Astrocyte (in vitro differentiated cells and primary cell): ENCODE measurements around the gene PDE11A.
"Not testable (repeated sequence)": the region's sequence is repeated elsewhere in the genome, so short reads cannot be mapped to it uniquely, and the experiment has no call there.

ENCODE experiments used
- CTCF ChIP-seq: IDR thresholded peaks from 2 replicates; pipeline ENCODE4 v1.5.1; 2011; ENCODE audit warnings: low read depth, mild to moderate bottlenecking, inconsistent platforms, low read length, moderate library complexity; ENCODE audit not compliant: insufficient read depth
- EZH2 ChIP-seq: IDR thresholded peaks from 2 replicates; pipeline ENCODE4 v1.6.1; 2012; ENCODE audit warnings: mild to moderate bottlenecking, low read length, inconsistent platforms; ENCODE audit not compliant: insufficient read depth

GRCh38 chr2:178033583-178033982 lies 39.0 kb downstream of the PDE11A start:
- TF ChIP-seq CTCF, EZH2: not testable (repeated sequence)
